NB4 (cell line): Measurements from ENCODE around the gene XPNPEP1.

Source experiments
- CTCF ChIP-seq: IDR thresholded peaks from one replicate; pipeline ENCODE4 v1.5.1; 2012; ENCODE audit warnings: low read depth, low read length
- POLR2A ChIP-seq: IDR thresholded peaks from 2 replicates; pipeline ENCODE4 v1.6.1; 2011; ENCODE audit warnings: mild to moderate bottlenecking; ENCODE audit not compliant: insufficient read length; ENCODE audit errors: extremely low read depth

- TF ChIP-seq CTCF (no peak), POLR2A (no peak)
Measured at GRCh38 chr10:109845308-109845707, 78.0 kb downstream of the XPNPEP1 start.
